GM12864 (cell line): ENCODE data around the gene NBAS.

ENCODE experiments used
- DNase-seq: peaks from one replicate; pipeline ENCODE4 v3.0.0-alpha.2; 2011; ENCODE audit warnings: low read depth
- H3K4me3 ChIP-seq: 2 replicates; pipeline ENCODE4 v1.5.1; 2011; ENCODE audit warnings: mild to moderate bottlenecking, low read depth, low read length, control low read depth
- TF ChIP-seq, protein P1 (sequence below): IDR thresholded peaks from 2 replicates; pipeline ENCODE4 v1.5.1; 2011; ENCODE audit warnings: low read depth, mild to moderate bottlenecking, moderate library complexity, low read length, control low read depth, inconsistent platforms; ENCODE audit errors: missing control alignments

Gene NBAS

DNA sequence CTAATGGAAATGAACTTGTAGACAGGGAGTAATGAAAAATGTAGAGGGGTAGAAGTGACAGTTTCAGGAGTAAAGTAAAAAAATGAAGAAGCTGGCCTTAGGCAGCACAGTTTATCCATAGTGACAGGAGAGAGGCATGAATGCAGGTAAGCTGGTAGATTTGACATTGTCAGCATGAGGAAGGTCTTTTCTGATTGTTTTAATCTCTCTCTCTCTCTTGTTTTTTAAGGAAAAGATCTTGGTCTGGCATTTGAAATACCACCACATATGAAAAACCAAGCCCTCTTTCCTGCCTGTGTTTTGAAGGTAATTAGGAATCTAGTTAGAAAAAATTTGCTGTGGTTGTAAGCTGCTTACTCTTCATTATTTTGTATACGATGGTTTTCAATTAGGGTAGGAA is 44.6 kb upstream of the NBAS start:
- DNase-seq, result no peak
- TF ChIP-seq, protein P1, sequence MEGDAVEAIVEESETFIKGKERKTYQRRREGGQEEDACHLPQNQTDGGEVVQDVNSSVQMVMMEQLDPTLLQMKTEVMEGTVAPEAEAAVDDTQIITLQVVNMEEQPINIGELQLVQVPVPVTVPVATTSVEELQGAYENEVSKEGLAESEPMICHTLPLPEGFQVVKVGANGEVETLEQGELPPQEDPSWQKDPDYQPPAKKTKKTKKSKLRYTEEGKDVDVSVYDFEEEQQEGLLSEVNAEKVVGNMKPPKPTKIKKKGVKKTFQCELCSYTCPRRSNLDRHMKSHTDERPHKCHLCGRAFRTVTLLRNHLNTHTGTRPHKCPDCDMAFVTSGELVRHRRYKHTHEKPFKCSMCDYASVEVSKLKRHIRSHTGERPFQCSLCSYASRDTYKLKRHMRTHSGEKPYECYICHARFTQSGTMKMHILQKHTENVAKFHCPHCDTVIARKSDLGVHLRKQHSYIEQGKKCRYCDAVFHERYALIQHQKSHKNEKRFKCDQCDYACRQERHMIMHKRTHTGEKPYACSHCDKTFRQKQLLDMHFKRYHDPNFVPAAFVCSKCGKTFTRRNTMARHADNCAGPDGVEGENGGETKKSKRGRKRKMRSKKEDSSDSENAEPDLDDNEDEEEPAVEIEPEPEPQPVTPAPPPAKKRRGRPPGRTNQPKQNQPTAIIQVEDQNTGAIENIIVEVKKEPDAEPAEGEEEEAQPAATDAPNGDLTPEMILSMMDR, result no peak
- H3K4me3 ChIP-seq, result no peak overlapping the region

DNA sequence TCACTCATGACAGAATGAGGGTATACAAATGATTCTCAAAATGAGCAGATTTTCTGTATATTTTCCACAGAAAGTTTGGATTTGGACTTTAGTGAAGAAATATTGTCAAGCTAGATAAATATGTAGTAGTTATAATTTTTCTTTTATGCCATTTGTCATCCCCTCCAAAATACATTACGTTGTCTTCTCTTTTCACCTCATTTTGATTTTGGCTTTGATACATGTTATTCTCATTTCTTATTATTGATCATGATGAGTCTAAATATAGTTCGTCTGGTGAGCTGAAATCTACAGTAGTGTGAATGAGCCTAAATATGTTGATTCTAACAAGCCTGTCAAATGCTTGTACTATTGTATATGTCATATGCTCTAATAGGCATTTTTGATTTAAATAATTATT is 42.8 kb upstream of the NBAS start:
- TF ChIP-seq, protein P1, result no peak
- no peak for DNase-seq
- H3K4me3 ChIP-seq, result no peak overlapping the region

DNA sequence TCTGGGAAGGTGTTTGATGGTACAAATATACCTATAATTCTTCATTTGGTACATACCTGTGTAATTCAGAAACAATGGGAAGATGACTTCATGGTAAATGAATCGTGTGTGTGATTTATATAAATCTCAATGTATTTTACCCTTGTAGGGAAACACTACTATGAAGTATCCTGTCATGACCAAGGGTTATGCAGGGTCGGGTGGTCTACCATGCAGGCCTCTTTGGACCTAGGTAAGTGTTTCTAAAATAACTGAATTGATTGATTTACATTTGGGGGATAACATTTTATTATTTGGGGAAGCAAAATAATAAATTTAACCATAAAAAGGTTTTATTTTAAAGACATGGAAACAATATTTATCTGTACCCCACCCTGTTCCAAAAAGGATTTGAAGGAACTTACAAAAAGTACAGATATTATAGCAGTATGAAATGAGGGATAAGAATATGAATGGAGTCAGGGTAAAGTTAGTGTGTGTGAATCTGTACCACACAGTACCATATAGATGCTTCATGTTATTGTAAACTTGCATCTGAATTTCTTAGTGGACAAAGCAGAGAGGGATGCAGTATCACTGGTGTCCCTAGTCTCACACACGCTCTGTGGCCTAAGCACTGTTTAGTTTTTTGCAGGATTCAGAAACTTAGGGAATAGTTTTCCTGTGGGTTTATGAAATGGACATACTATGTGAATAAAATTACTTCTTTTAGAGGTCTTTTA is 42.1 kb upstream of the NBAS start:
- TF ChIP-seq, protein P1, result no peak
- no peak overlapping the region for H3K4me3 ChIP-seq
- DNase-seq, result no peak

DNA sequence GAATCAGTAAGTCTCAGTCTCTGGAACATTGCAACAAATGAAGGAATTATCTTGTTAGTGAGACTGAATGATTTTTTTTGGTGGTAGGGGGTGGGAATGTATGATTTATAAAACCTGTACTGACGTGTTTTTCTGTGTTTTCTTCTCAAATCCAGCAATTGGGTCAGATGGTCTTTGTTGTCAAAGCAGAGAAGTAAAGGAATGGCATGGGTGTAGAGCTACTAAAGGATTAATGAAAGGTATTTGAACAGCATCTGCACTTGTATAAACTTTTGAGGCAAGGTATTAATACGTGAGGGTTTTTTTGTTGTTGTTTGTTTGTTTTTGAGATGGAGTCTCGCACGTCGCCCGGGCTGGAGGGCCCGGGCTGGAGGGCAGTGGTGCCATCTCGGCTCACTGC is 41.3 kb upstream of the NBAS start:
- no peak overlapping the region for H3K4me3 ChIP-seq
- DNase-seq, result no peak
- TF ChIP-seq, protein P1, result no peak

DNA sequence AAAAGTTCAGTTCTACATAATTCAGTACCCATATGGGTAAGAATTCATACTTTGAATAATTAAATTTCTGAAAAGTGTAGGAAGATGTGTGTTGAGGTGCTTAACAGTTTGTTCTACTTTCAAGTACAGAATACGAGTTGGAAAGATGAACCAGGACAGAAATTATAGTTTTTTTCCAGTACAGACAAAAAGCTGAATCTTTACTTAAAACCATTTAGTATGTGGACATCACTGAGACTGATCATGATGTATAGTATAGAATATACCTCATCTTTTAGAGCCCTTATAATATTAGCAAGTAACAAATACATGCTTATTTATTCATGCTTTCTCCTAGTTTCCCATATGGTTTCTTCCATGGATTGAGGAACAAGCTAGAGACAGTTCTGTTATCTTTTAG is 40.5 kb upstream of the NBAS start:
- DNase-seq, result no peak
- TF ChIP-seq, protein P1, result no peak
- H3K4me3 ChIP-seq, result no peak overlapping the region

DNA sequence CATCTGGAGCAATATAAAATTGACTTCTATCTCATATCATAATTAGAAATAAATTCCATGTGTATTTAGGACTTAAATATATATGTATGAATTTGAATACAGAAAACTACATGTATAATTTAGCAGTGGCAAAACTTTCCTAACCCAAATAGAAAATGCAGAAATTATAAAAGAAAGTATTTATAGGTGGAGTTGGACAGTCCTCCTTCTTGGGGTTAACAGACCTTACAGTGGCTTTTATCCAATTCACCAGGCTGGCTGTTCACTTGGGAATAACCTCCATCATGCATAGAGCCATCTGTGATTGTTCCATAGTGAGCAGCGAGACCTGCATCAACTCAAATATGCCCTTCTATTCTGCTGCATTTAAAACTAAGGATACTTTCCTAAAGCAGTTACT is 38.9 kb upstream of the NBAS start:
- no peak overlapping the region for H3K4me3 ChIP-seq
- TF ChIP-seq, protein P1, result no peak
- no peak for DNase-seq

DNA sequence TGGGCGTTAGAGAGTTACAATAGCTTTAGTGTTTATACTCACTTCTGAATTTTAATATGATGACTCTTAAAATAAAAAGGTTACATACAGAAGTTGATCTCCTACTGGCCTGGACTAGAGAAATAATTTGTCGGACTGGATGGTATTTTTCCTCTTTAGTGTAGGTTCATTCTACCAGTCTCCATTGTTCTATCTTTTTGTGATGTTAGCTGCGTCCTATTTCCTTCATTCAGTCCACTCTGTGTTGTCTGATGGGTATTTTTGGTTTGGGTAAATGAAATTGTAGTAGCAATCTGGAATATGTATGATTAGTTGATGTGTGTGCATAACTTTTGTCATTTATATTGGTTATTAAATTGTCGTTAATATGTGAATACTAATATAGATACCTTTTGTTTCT is 35.8 kb upstream of the NBAS start:
- TF ChIP-seq, protein P1, result no peak
- DNase-seq, result no peak
- H3K4me3 ChIP-seq, result no peak overlapping the region
